Endothelial cell of umbilical vein (primary cell): ENCODE results near the gene CCDC186. TPM values are rescaled to one million over a fixed set of nuclear protein-coding genes. Genes with fewer than 3 reads are reported as not detected.

Experiments used
- BruUV-seq: library from RNA; stranded (reverse); fragments of 400-500 nt; replicated peaks from 2 replicates; lab custom pipeline; 2021; lab: Mats Ljungman, UMichigan
- CTCF ChIA-PET: fragments of 300-600, 350-600 bp; sonication (Branson Sonifier 250); formaldehyde crosslinking; loops from one replicate; lab custom pipeline; 2021; ENCODE audit warnings: antibody characterized with exemption, inconsistent platforms; lab: Charles Lee
- POLR2A ChIA-PET: fragments of 300-600, 350-600 bp; sonication (Branson Sonifier 250); formaldehyde crosslinking; loops from one replicate; lab custom pipeline; 2021; ENCODE audit warnings: antibody characterized with exemption, inconsistent platforms; lab: Charles Lee
- DNase-seq: peaks from one replicate; pipeline ENCODE4 v3.0.0-alpha.2; 2011; ENCODE audit warnings: low read depth, low spot score
- FAIRE-seq: peaks from 2 replicates; lab custom pipeline; 2011; peaks lifted over from hg19 to GRCh38; lab: Jason Lieb, UNC
- H2AFZ ChIP-seq: 2 replicates; pipeline ENCODE4 v1.6.0; 2012; ENCODE audit warnings: low read depth, low read length, control low read depth, inconsistent platforms
- H3K27ac ChIP-seq: 2 replicates; pipeline ENCODE4 v1.5.1; 2011; ENCODE audit warnings: low read depth, mild to moderate bottlenecking, control low read depth, low read length, moderate library complexity; ENCODE audit not compliant: insufficient read depth
- H3K27me3 ChIP-seq, 2 experiments: 2 replicates each; pipeline versions ENCODE4 v1.6.0 to v1.6.1; 2011; ENCODE audit warnings: low read length in 2 of 2, mixed read lengths in 1 of 2; ENCODE audit not compliant: control insufficient read depth in 2 of 2, insufficient read depth in 2 of 2
- H3K36me3 ChIP-seq, 2 experiments: 2 replicates in 1 of 2; 3 replicates in 1 of 2; pipeline ENCODE4 v1.5.1; 2011; ENCODE audit warnings: low read length in 2 of 2, mild to moderate bottlenecking in 1 of 2, moderate library complexity in 1 of 2; ENCODE audit not compliant: control insufficient read depth in 2 of 2, insufficient read depth in 2 of 2; ENCODE audit errors: extremely low read depth in 1 of 2
- H3K4me1 ChIP-seq: 3 replicates; pipeline ENCODE4 v1.5.1; 2011; ENCODE audit warnings: mild to moderate bottlenecking, low read length; ENCODE audit not compliant: control insufficient read depth, insufficient read depth; ENCODE audit errors: extremely low read depth
- H3K4me2 ChIP-seq: 2 replicates; pipeline ENCODE4 v1.6.1; 2011; ENCODE audit warnings: low read length, control low read depth, mixed read lengths; ENCODE audit not compliant: insufficient read depth
- H3K4me3 ChIP-seq, 3 experiments: fragments of 200-600 bp in 1 of 3; sonication (generic), shearing (Covaris generic) in 1 of 3; replicated peaks in 1 of 3; 2 replicates each; pipeline ENCODE4 v1.5.1; 2011 to 2016; ENCODE audit warnings: control low read depth in 3 of 3, low read length in 3 of 3, mild to moderate bottlenecking in 2 of 3, inconsistent platforms in 1 of 3, low read depth in 1 of 3, moderate library complexity in 1 of 3; ENCODE audit not compliant: insufficient read depth in 1 of 3
- H3K79me2 ChIP-seq: 2 replicates; pipeline ENCODE4 v1.6.0; 2012; ENCODE audit warnings: low read length, inconsistent platforms; ENCODE audit not compliant: control insufficient read depth, insufficient read depth
- H3K9ac ChIP-seq: replicated peaks from 2 replicates; pipeline ENCODE3; 2011; ENCODE audit warnings: low read length, control low read depth; ENCODE audit not compliant: insufficient read depth; ENCODE audit errors: extremely low read depth
- H3K9me1 ChIP-seq: replicated peaks from 3 replicates; pipeline ENCODE4 v1.6.0; 2011; ENCODE audit warnings: mild to moderate bottlenecking, low read length; ENCODE audit not compliant: control insufficient read depth, insufficient read depth; ENCODE audit errors: extremely low read depth
- H3K9me3 ChIP-seq: replicated peaks from 2 replicates; pipeline ENCODE4 v1.5.1; 2012; ENCODE audit warnings: low read length, inconsistent platforms; ENCODE audit not compliant: control insufficient read depth, insufficient read depth
- H4K20me1 ChIP-seq: replicated peaks from 2 replicates; pipeline ENCODE3; 2011; ENCODE audit warnings: mild to moderate bottlenecking, low read length; ENCODE audit not compliant: control insufficient read depth, insufficient read depth; ENCODE audit errors: extremely low read depth
- EZH2 ChIP-seq: IDR thresholded peaks from 2 replicates; pipeline ENCODE4 v1.6.1; 2012; ENCODE audit warnings: borderline replicate concordance, low read depth, mild to moderate bottlenecking, moderate library complexity, low read length, inconsistent platforms; ENCODE audit not compliant: severe bottlenecking
- FOS ChIP-seq: IDR thresholded peaks from 2 replicates; pipeline ENCODE4 v1.6.1; 2011; ENCODE audit warnings: mild to moderate bottlenecking, low read length, moderate library complexity, borderline replicate concordance; ENCODE audit not compliant: insufficient read depth
- GATA2 ChIP-seq: IDR thresholded peaks from 2 replicates; pipeline ENCODE4 v1.7.0; 2011; ENCODE audit warnings: low read depth, mild to moderate bottlenecking, moderate library complexity, mixed read lengths, low read length; ENCODE audit not compliant: insufficient read length, insufficient read depth
- JUN ChIP-seq: IDR thresholded peaks from 2 replicates; pipeline ENCODE4 v1.6.1; 2011; ENCODE audit warnings: borderline replicate concordance, low read depth; ENCODE audit not compliant: insufficient read length, insufficient read depth
- MYC ChIP-seq: IDR thresholded peaks from one replicate; pipeline ENCODE4 v1.6.1; 2011; ENCODE audit warnings: mild to moderate bottlenecking, low read depth, low read length
- POLR2A ChIP-seq: IDR thresholded peaks from 2 replicates; pipeline ENCODE4 v1.6.1; 2012; ENCODE audit warnings: low read depth, mild to moderate bottlenecking, control low read depth, low read length
- POLR2AphosphoS5 ChIP-seq: IDR thresholded peaks from 2 replicates; pipeline ENCODE4 v1.6.1; 2012; ENCODE audit warnings: low read depth, mild to moderate bottlenecking, control low read depth, low read length, moderate library complexity; ENCODE audit not compliant: insufficient read depth
- dilution Hi-C: fragments of 300-500 bp; cut with MboI; formaldehyde crosslinking; loops from one replicate; pipeline ENCODE4 v1.15.0; 2019; ENCODE audit warnings: low sequenced_read_pairs; ENCODE audit not compliant: extremely low pct_ligation_motif_present
- intact Hi-C: fragments of 100-400 bp; cut with micrococcal nuclease; formaldehyde crosslinking; loops from one replicate; pipeline ENCODE4 v1.10.0; 2022
- polyA plus RNA-seq, 4 experiments: library from polyadenylated mRNA; depleted of rRNA in 3 of 4; stranded (reverse) in 3 of 4; unstranded in 1 of 4; fragments of >200 nt; gene quantifications; 2 replicates each; pipeline versions ENCODE4 v1.2.1 to v1.2.3, GENCODE V29; 2011 to 2012; ENCODE audit warnings: missing spikeins in 1 of 4
- total RNA-seq: library from RNA; stranded (reverse); gene quantifications from 2 replicates; pipeline ENCODE4 v1.2.3, GENCODE V29; 2021
- TF ChIP-seq, protein P1 (sequence below): IDR thresholded peaks from 2 replicates; pipeline ENCODE4 v1.6.1; 2011; ENCODE audit not compliant: insufficient read depth, insufficient read length

Gene CCDC186
- total and polyA plus RNA-seq, 2 donors (not counting 3 experiments of a cell fraction or from before 2014, with no cell fraction given): 1.8 to 13.4 TPM

GRCh38 chr10:114078346-114078745, 95.7 kb downstream of the CCDC186 start:
- Histone ChIP-seq H3K9ac (no peak overlapping the region), H4K20me1 (no peaks in the 10 kb centered on the region), H3K9me3 (no peaks in the 10 kb centered on the region), H3K4me1 (no peaks in the 10 kb centered on the region), H2AFZ (no peak overlapping the region), H3K27ac (no peak overlapping the region), H3K79me2 (no peaks in the 10 kb centered on the region), H3K9me1 (no peaks in the 10 kb centered on the region), H3K36me3 (no peaks in the 10 kb centered on the region), H3K4me3 (no peak overlapping the region), H3K27me3 (no peaks in the 10 kb centered on the region), H3K4me2 (no peak overlapping the region)
- no TSS peak for BruUV-seq
- no peak for FAIRE-seq
- intact Hi-C loops: no loop called here
- ChIA-PET POLR2A (no interaction called here), CTCF (interaction anchor here (0.6 to 1.4 kb wide), 2 partner anchors 8 to 77 kb away, joined by 3 read pairs; no protein-coding TSS in a partner anchor)
- dilution Hi-C loops: no loop called here
- no peak for DNase-seq
- TF ChIP-seq POLR2A (no peak), FOS (no peak), MYC (no peak), JUN (no peak), GATA2 (no peak)
- TF ChIP-seq, protein P1, sequence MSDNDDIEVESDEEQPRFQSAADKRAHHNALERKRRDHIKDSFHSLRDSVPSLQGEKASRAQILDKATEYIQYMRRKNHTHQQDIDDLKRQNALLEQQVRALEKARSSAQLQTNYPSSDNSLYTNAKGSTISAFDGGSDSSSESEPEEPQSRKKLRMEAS: no peak

DNA sequence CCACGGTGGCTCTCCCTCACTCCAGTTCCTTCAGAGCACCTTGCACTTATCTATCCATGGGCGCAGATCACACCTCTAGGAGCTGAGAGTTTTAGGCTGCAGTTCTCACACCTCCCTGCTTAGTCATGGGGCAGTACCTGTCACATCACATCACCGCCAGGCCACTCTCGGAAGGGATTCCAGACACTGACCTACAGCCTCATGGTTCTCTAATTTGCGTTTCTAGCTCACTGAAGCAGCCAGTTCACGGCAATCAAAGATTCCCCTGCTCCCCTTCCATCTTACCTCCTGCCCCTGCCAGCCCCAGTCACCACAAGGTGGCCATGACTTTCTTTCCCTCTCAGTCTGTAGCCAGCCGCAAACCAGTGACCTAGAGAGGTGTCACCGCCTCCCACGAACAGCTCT, 96.2 kb downstream of the CCDC186 start:
- Histone ChIP-seq H3K9me1 (no peaks in the 10 kb centered on the region), H3K4me3 (no peak overlapping the region), H3K79me2 (no peaks in the 10 kb centered on the region), H3K36me3 (no peaks in the 10 kb centered on the region), H3K9ac (no peak overlapping the region), H3K4me1 (no peaks in the 10 kb centered on the region), H2AFZ (no peak overlapping the region), H3K4me2 (no peak overlapping the region), H4K20me1 (no peaks in the 10 kb centered on the region), H3K27ac (no peak overlapping the region), H3K9me3 (no peaks in the 10 kb centered on the region), H3K27me3 (no peaks in the 10 kb centered on the region)
- intact Hi-C loops: no loop called here
- TF ChIP-seq POLR2AphosphoS5 (no peak), EZH2 (no peak)
- DNase-seq (no peak), FAIRE-seq (no peak)
- dilution Hi-C loops: no loop called here
- no TSS peak for BruUV-seq
- ChIA-PET CTCF (no interaction called here), POLR2A (no interaction called here)
